ENCODE results near the gene CFAP99.

The CFAP99 gene

GRCh38 chr4:2470791-2471190 lies 52.0 kb downstream of the CFAP99 start:
- DNase-seq (ENCODE audit: low spot score) = no peak

DNA sequence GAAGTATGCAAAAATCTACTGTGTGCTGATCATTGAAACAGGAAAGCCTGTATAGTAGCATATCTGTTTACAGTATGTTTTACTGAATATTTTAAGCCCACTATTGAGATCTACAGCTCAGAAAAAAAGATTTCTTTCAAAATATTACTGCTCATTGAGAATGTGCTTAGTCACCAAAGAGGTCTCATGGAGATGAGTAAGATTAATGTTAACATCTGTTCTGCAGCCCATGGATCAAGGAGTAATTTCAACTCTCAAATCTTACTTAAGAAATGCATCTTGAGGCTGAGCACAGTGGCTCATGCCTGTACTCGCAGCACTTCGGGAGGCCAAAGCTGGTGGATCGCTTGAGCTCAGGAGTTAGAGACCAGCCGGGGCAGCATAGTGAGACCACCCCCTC lies 53.4 kb downstream of the CFAP99 start:
- no peak for DNase-seq (ENCODE audit: low spot score)

DNA sequence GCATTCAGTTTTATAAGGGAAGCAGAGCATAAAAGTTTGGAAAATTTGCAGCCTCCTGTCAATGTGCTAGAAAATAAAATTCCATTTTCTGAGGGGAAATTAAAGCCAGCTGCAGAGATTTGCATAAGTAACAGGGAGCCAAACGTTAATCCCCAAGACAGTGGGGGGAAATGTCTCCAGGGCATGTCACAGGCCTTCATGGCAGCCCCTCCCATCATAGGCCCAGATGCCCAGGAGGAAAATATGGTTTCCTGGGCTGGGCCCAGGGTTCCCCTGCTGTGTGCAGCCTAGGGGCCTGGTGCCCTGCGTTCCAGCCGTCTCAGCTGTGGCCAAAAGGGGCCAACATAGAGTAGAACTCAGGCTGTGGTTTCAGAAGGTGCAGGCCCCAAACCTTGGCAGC lies 59.5 kb downstream of the CFAP99 start:
- DNase-seq (ENCODE audit: low spot score) = no peak

DNA sequence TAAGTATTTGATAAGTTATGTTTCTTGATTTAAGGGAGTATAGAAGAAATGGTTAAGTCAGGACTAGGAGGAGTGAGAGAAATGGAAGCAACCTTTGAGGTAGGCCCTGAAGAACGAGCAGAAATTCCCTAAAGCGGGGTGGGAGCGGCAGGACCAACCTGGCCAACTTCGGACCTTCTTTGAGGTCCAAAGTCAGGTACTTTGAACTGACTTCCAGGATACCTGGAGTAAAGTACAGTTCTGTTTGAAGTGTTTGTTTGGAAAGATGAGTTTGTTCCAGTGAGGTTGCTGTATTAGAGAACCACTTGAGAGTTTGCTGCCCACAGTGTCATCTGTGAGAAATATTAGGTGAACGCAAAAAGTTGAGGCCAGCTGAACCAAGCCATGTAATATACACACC lies 61.9 kb downstream of the CFAP99 start:
- no peak for DNase-seq (ENCODE audit: low spot score)

GRCh38 chr4:2482192-2482591 lies 63.4 kb downstream of the CFAP99 start:
- DNase-seq (ENCODE audit: low spot score) = no peak

DNA sequence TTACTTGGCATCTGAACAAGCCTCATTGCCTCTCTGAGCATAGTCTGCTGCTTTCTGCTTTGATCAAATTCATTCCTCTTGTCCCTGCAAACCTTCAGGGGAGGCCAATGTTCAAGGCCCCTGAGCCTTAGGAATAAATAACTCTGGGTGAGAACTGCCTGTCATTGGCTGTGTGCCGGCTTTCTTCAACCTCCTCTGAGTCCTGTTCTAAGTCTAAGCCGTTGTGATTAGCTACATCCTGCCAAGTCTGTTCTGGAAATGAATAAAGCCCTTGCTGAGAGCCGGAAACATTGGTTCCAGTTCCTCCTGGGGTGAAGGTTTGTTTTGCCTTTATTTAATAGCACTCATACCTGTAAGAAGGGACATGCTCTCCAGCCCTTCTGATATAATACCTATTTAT lies 63.9 kb downstream of the CFAP99 start:
- peak; percentile 52 for DNase-seq (ENCODE audit: low spot score)

- no peak for DNase-seq (ENCODE audit: low spot score)
These were observed 64.5 kb downstream of the CFAP99 start for GRCh38 chr4:2483237-2483636.

GRCh38 chr4:2484185-2484584 lies 65.4 kb downstream of the CFAP99 start:
- no peak for DNase-seq (ENCODE audit: low spot score)

GRCh38 chr4:2484993-2485392 lies 66.2 kb downstream of the CFAP99 start:
- peak; percentile 81 for DNase-seq (ENCODE audit: low spot score)

DNA sequence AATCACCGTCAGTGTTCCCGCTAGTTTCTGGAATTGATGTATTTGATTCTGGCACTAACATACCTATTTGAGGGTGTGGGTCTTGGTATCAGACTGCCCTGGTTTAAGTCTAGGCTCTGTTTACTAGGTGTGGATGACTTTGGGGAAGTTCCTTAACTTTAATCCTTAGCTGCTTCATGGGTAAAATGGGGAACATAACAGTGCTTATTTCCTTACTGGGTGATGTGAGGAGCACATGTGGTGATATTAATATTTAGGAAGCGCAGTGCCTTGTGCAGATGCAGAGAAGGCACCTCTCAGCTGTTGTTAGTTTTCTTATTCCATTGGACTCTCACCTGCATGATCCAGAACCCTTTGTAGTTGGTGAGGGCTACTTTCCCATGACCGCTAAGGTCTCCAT lies 67.2 kb downstream of the CFAP99 start:
- DNase-seq (ENCODE audit: low spot score) = no peak

GRCh38 chr4:2486981-2487380 lies 68.2 kb downstream of the CFAP99 start:
- DNase-seq (ENCODE audit: low spot score) = no peak

- DNase-seq (ENCODE audit: low spot score) = no peak
These were observed 68.9 kb downstream of the CFAP99 start for GRCh38 chr4:2487632-2488031.

GRCh38 chr4:2489081-2489805 lies 70.5 kb downstream of the CFAP99 start:
- DNase-seq (ENCODE audit: low spot score) = no peak

DNA sequence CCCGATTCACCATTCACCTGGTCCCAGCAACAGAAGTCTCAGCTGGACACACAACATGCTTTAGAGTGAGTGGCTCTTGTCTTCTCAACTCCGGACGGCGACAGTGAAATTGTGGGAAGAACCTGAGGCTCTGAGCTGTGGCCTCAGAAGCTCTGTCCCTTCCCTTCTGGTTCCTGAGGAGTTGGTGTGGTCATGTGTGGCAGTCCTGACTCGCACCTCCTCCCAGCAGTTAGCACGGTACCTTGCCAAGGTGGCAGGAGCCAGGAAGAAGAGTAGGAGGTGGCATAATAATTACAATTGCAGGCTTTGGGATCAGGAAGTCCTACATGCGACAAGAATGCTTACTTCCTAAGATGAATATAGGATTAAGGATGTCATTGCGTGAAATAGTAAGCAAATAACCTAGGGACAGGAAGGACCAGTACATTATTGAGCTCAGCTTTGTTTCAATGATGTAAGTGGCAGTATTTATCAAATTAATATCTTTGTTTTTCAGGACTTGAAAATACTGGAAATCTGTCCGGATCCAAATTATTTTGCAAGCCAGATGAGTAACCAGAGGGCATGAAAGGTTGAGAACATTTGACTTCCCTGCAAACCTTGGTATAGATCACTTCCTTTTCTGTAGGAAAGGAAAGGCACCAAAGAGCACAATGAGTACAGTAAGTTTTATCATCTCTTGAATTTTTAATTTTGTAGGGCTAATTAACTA lies 71.2 kb downstream of the CFAP99 start:
- no peak for DNase-seq (ENCODE audit: low spot score)

DNA sequence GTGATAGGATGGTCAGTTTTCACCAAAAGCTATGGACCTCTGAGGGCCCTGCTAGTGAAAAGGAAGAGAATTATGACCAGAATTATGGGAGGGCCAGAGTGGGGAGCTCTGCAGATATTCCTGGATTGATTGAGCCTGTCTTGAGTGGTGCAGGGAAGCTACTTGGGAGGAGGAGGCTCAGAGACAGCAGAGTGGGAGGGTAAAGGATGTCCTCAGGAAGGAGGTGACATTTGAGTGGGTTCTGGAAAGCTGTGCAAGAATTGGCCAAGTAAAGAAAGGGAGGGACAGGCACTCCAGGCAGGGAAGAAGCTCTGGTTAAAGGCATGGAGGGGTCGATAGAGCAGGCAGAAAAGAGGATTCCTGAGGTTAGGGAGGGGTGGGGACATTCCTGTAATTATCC lies 74.2 kb downstream of the CFAP99 start:
- no peak for DNase-seq (ENCODE audit: low spot score)

DNA sequence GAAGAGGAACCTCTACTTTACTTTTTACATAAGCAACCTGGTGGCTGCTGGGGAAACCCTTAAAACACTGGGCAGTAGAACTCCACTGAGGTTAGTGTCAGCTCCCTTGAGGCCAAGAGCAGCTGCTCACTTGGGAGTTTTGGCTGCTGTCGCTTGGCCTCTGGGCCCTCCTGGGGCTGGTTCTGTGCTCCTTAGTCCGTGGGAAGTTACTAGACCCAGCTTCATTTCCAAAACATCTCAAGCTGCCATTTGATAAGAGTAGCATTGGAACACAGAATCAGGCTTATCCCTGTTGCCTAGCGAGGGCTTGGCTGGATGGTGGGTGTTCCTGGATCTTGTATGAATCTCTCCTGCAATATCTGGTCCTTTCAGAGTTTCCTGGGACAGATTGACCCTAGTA lies 76.2 kb downstream of the CFAP99 start:
- no peak for DNase-seq (ENCODE audit: low spot score)

- no peak for DNase-seq (ENCODE audit: low spot score)
These were observed 78.6 kb downstream of the CFAP99 start for GRCh38 chr4:2497324-2497723.

DNA sequence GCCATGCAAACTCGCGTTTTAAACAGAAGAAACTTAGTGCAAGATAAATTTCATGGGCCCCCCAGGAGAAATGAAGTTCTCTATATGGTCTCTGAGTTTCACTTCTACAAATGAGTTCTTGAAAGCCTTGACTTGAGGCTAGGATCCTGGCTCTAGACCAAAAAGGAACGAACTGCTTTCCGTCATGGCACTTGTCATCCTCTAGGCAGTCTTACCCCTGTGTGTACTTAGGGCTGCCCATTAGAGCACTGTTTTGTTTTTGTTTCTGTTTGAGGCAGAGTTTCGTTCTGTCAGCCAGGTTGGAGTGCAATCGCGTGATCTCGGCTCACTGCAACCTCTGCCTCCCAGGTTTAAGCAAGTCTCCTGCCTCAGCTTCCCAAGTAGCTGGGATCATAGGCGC lies 79.2 kb downstream of the CFAP99 start:
- peak; percentile 73 for DNase-seq (ENCODE audit: low spot score)

DNA sequence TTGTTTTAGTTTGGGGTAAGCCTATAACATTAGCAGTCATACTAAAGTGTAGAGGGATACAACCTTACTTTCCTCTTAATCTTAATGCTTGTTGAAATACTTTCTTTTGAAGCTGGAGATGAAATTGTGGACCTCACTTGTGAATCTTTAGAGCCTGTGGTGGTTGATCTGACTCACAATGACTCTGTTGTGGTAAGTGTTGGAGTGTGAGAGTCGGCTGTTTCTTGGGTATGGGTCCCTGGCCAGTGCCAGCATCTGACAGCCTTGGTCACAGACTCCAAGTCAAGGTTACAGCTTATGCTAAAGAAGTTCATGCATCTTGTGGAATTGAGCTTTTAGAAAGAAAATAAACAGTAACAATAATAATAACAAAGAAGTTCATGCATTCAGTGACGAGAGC lies 81.8 kb downstream of the CFAP99 start:
- no peak for DNase-seq (ENCODE audit: low spot score)

GRCh38 chr4:2501034-2501594 lies 82.4 kb downstream of the CFAP99 start:
- DNase-seq (ENCODE audit: low spot score) = no peak

- DNase-seq (ENCODE audit: low spot score) = no peak
These were observed 85.1 kb downstream of the CFAP99 start for GRCh38 chr4:2503809-2504208.

DNA sequence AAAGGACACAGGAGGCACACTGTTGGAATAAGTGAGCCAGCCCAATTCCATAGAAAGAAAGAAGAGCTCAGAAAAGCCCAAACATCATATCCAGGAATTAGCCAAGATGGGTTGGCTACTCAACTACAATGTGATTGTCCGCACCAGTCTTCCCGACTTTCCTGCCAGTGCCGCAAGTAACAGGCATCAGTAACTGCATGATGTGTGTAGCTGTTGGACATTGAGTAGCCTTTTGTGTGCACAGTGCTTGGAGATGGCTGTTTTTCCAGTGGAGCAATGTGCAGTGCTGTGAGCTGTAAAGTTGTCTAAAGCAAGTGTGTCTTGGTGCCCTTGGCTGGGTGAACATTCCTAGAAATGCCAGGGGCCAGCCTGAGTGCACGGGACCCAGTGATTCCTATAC lies 88.5 kb downstream of the CFAP99 start:
- DNase-seq (ENCODE audit: low spot score) = no peak

DNA sequence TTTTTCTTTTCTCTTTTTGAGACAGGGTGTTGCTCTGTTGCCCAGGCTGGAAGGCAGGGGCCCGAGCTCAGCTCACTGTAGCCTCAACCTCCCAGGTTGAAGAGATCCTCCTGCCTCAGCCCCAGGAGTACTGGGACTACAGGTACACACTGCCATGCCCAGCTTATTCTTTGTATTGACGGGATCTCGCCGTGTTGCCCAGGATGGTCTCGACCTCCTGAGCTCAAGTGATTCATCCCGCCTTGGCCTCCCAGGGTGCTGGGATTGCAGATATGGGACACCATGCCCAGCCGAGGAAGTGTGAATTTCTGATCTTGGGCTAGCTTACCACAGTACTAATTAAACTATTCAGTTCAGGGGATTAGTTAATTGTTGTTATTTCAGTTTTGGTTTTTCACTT lies 89.1 kb downstream of the CFAP99 start:
- DNase-seq (ENCODE audit: low spot score) = no peak
